ENCODE measurements around the gene TRMT1. TPM values are rescaled to one million over a fixed set of nuclear protein-coding genes. Genes with fewer than 3 reads are reported as not detected.
A peak's percentile ranks its signal among the peaks of the same experiment; 100 is the strongest.

TRMT1 gene
- total and polyA plus RNA-seq, 4 donors, result 14.4 to 48.2 (median 43.8) TPM

DNA sequence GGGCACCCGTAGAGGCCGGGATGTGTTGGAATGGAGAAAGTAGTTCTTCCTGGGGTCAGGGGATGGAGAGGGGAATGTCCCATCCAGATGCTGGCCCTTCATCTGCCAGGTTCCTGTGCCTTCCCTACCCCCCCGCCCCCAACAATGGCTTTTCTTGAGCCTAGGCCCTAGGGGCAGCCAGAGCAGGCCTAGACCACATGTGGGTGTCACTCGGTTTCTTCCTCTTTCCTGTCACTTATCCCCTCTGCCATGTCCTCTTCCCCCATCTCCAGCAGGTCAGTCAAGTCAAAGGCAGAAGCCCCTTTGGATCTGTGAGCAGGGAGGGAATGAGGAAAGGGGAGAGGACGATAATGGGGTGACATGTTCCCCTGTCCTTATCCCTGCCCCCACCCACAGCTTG is 50.3 kb downstream of the TRMT1 start:
- DNase-seq (no peak), ATAC-seq (ENCODE audit: insufficient read depth, low FRiP score) (no peak)
- no peaks in the 10 kb centered on the region for H3K9me3 ChIP-seq (ENCODE audit: control insufficient read depth in 4 of 4, insufficient read depth in 3 of 4, low read length in 3 of 4)
- TF ChIP-seq CTCF (IDR thresholded peaks at IDR 0.05; ENCODE audit: control extremely low read depth, extremely low read depth), result no peak
- H3K4me3 ChIP-seq, result no peak overlapping the region
- 72 to 73% methylated on average over 5 of the region's 5 CpGs for whole genome bisulfite sequencing, 2 donors
- no peaks in the 10 kb centered on the region for H3K27me3 ChIP-seq (ENCODE audit: control insufficient read depth in 3 of 3, insufficient read depth in 3 of 3, low read length in 2 of 3)
- H3K9ac ChIP-seq (ENCODE audit: insufficient read depth in 1 of 2, low read length in 2 of 2), result no peak overlapping the region
- peak overlapping the region; percentile 33 to 55 for H3K27ac ChIP-seq (ENCODE audit: low read depth in 1 of 2, low read length in 1 of 2)
- peaks cover 7 to 48% (median 34%) of the 10 kb centered on the region in 5 donors for H3K4me1 ChIP-seq (ENCODE audit: control insufficient read depth in 5 of 5, insufficient read depth in 5 of 5, low read length in 5 of 5)
- peaks cover 0 to 5% (median 1%) of the 10 kb centered on the region in 4 donors for H3K36me3 ChIP-seq (ENCODE audit: control insufficient read depth in 4 of 4, insufficient read depth in 4 of 4, low read length in 4 of 4)

GRCh38 chr19:13064092-13064489 is 52.4 kb downstream of the TRMT1 start:
- H3K27me3 ChIP-seq (ENCODE audit: control insufficient read depth in 3 of 3, insufficient read depth in 3 of 3, low read length in 2 of 3), result no peaks in the 10 kb centered on the region
- H3K36me3 ChIP-seq (ENCODE audit: control insufficient read depth in 4 of 4, insufficient read depth in 4 of 4, low read length in 4 of 4), result peaks cover 0 to 5% (median 1%) of the 10 kb centered on the region in 4 donors
- H3K9me3 ChIP-seq (ENCODE audit: control insufficient read depth in 4 of 4, insufficient read depth in 3 of 4, low read length in 3 of 4), result no peaks in the 10 kb centered on the region
- H3K4me3 ChIP-seq, result no peak overlapping the region
- peak overlapping the region; percentile 26 to 76 for H3K27ac ChIP-seq (ENCODE audit: low read depth in 1 of 2, low read length in 1 of 2)
- DNase-seq, result no peak
- H3K9ac ChIP-seq (ENCODE audit: insufficient read depth in 1 of 2, low read length in 2 of 2), result no peak overlapping the region
- TF ChIP-seq CTCF (IDR thresholded peaks at IDR 0.05; ENCODE audit: control extremely low read depth, extremely low read depth), result no peak
- no peak for ATAC-seq (ENCODE audit: insufficient read depth, low FRiP score)
- WGBS, 2 donors, result 77 to 86% methylated on average over 6 of the region's 6 CpGs
- peaks cover 13 to 54% (median 34%) of the 10 kb centered on the region in 5 donors for H3K4me1 ChIP-seq (ENCODE audit: control insufficient read depth in 5 of 5, insufficient read depth in 5 of 5, low read length in 5 of 5)

DNA sequence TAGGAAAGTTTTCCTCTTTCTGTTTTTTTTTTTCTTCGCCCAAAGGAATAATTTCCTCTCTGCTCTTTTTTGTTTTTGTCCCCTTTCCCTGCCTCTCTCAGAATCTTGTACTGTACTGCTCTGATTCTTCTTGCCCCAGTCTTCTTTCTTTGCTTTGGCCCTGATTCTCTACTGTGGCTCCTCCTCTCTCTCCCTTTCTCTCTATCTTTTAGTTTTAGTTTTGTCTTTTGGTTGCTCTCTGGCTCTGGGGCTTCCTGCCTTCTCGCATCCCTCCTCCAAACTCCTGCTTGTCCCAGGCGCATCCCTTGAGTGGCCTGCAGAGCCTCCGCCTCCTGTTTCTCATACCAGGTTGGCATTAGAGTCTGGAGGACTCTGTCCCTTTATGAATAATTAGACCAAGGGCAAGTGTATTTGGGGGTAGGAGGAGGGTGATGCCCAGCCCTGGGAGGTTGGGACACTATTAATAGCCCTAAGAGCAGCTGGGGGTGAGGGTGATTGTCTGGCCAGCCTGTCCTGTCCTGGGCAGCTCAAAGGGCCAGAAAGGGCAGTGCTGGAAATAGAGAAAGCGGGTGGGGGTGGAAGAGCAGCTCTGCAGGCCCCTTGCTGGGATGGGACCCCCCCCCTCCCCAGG is 53.0 kb downstream of the TRMT1 start:
- Histone ChIP-seq H3K4me3 (no peak overlapping the region), H3K27ac (ENCODE audit: low read depth in 1 of 2, low read length in 1 of 2) (peak overlapping the region; percentile 26 to 76), H3K27me3 (ENCODE audit: control insufficient read depth in 3 of 3, insufficient read depth in 3 of 3, low read length in 2 of 3) (no peaks in the 10 kb centered on the region), H3K4me1 (ENCODE audit: control insufficient read depth in 5 of 5, insufficient read depth in 5 of 5, low read length in 5 of 5) (peaks cover 13 to 57% (median 35%) of the 10 kb centered on the region in 5 donors), H3K9me3 (ENCODE audit: control insufficient read depth in 4 of 4, insufficient read depth in 3 of 4, low read length in 3 of 4) (no peaks in the 10 kb centered on the region), H3K9ac (ENCODE audit: insufficient read depth in 1 of 2, low read length in 2 of 2) (peak overlapping the region in 1 of 2 donors; percentile 28), H3K36me3 (ENCODE audit: control insufficient read depth in 4 of 4, insufficient read depth in 4 of 4, low read length in 4 of 4) (peaks cover 0 to 5% (median 1%) of the 10 kb centered on the region in 4 donors)
- TF ChIP-seq CTCF (IDR thresholded peaks at IDR 0.05; ENCODE audit: control extremely low read depth, extremely low read depth), result no peak
- ATAC-seq (ENCODE audit: insufficient read depth, low FRiP score) (no peak), DNase-seq (no peak)
- WGBS, 2 donors, result 77 to 80% methylated on average over 5 of the region's 5 CpGs

- DNase-seq (no peak), ATAC-seq (ENCODE audit: insufficient read depth, low FRiP score) (no peak)
- Histone ChIP-seq H3K36me3 (ENCODE audit: control insufficient read depth in 4 of 4, insufficient read depth in 4 of 4, low read length in 4 of 4) (peaks cover 0 to 3% (median 1%) of the 10 kb centered on the region in 4 donors), H3K9me3 (ENCODE audit: control insufficient read depth in 4 of 4, insufficient read depth in 3 of 4, low read length in 3 of 4) (no peaks in the 10 kb centered on the region), H3K27ac (ENCODE audit: low read depth in 1 of 2, low read length in 1 of 2) (peak overlapping the region; percentile 52 to 66), H3K4me1 (ENCODE audit: control insufficient read depth in 5 of 5, insufficient read depth in 5 of 5, low read length in 5 of 5) (peaks cover 16 to 62% (median 31%) of the 10 kb centered on the region in 5 donors), H3K27me3 (ENCODE audit: control insufficient read depth in 3 of 3, insufficient read depth in 3 of 3, low read length in 2 of 3) (no peaks in the 10 kb centered on the region), H3K9ac (ENCODE audit: insufficient read depth in 1 of 2, low read length in 2 of 2) (no peak overlapping the region), H3K4me3 (no peak overlapping the region)
- no peak for TF ChIP-seq CTCF (IDR thresholded peaks at IDR 0.05; ENCODE audit: control extremely low read depth, extremely low read depth)
These were observed 54.2 kb downstream of the TRMT1 start for GRCh38 chr19:13062317-13062716.
